Activated CD4-positive, alpha-beta T cell treated with anti-CD3 and anti-CD28 coated beads, Interleukin-2, amount 50 U/mL, for 48 hours (primary cell): ENCODE data around the gene GMEB2.

Source experiments
- DNase-seq, 2 experiments: peaks; one replicate each; pipeline ENCODE4 v3.0.0-alpha.2; 2020

Gene GMEB2

GRCh38 chr20:63611646-63612045 lies 15.3 kb downstream of the GMEB2 start:
- DNase-seq: no peak

GRCh38 chr20:63610581-63611435 lies 16.1 kb downstream of the GMEB2 start:
- DNase-seq: no peak

GRCh38 chr20:63606686-63607085 lies 20.2 kb downstream of the GMEB2 start:
- no peak for DNase-seq

GRCh38 chr20:63602321-63602720 lies 24.6 kb downstream of the GMEB2 start:
- no peak for DNase-seq

- DNase-seq: peak in 1 of 2 experiments; percentile 16
These were observed 25.2 kb downstream of the GMEB2 start for GRCh38 chr20:63601679-63602078.

GRCh38 chr20:63599396-63600050 lies 27.4 kb downstream of the GMEB2 start:
- DNase-seq: no peak

GRCh38 chr20:63598479-63599395 lies 28.2 kb downstream of the GMEB2 start:
- DNase-seq: no peak

GRCh38 chr20:63597651-63598478 lies 29.0 kb downstream of the GMEB2 start:
- no peak for DNase-seq

GRCh38 chr20:63596423-63596822 lies 30.5 kb downstream of the GMEB2 start:
- DNase-seq: no peak

- DNase-seq: no peak
These were observed 31.3 kb downstream of the GMEB2 start for GRCh38 chr20:63595416-63596127.

- no peak for DNase-seq
These were observed 32.8 kb downstream of the GMEB2 start for GRCh38 chr20:63594043-63594561.

GRCh38 chr20:63592661-63593060 lies 34.2 kb downstream of the GMEB2 start:
- no peak for DNase-seq

- DNase-seq: no peak
These were observed 35.0 kb downstream of the GMEB2 start for GRCh38 chr20:63591786-63592355.

- no peak for DNase-seq
These were observed 35.8 kb downstream of the GMEB2 start for GRCh38 chr20:63591147-63591533.

- DNase-seq: no peak
These were observed 36.4 kb downstream of the GMEB2 start for GRCh38 chr20:63590218-63591146.

GRCh38 chr20:63589261-63590217 lies 37.4 kb downstream of the GMEB2 start:
- no peak for DNase-seq

GRCh38 chr20:63588641-63589041 lies 38.3 kb downstream of the GMEB2 start:
- DNase-seq: no peak

- DNase-seq: no peak
These were observed 38.9 kb downstream of the GMEB2 start for GRCh38 chr20:63587776-63588591.
